H9 (cell line): ENCODE measurements around the gene GTPBP4. TPM values are rescaled to one million over a fixed set of nuclear protein-coding genes. Genes with fewer than 3 reads are reported as not detected.

Experiments used
- DNase-seq: peaks from one replicate; pipeline ENCODE4 v3.0.0-alpha.2; 2017
- H2AFZ ChIP-seq: one replicate; pipeline ENCODE4 v1.6.1; 2013; ENCODE audit warnings: mild to moderate bottlenecking, low read length, control low read depth, moderate library complexity
- H2AK5ac ChIP-seq: 2 replicates; pipeline ENCODE4 v1.6.1; 2013; ENCODE audit warnings: low read length, control low read depth, mixed read lengths; ENCODE audit not compliant: insufficient read length
- H2BK120ac ChIP-seq: one replicate; pipeline ENCODE4 v1.6.1; 2013; ENCODE audit warnings: low read depth, mild to moderate bottlenecking, low read length, control low read depth, inconsistent platforms; ENCODE audit not compliant: poor library complexity, severe bottlenecking
- H2BK12ac ChIP-seq: 2 replicates; pipeline ENCODE4 v1.6.1; 2013; ENCODE audit warnings: low read length, control low read depth, mixed read lengths, low read depth; ENCODE audit not compliant: insufficient read length
- H2BK15ac ChIP-seq: 2 replicates; pipeline ENCODE4 v1.6.1; 2013; ENCODE audit warnings: low read depth, low read length, control low read depth
- H2BK20ac ChIP-seq: one replicate; pipeline ENCODE4 v1.6.1; 2013; ENCODE audit warnings: low read depth, mild to moderate bottlenecking, low read length, control low read depth, inconsistent platforms; ENCODE audit not compliant: poor library complexity, severe bottlenecking
- H2BK5ac ChIP-seq: 2 replicates; pipeline ENCODE4 v1.6.1; 2013; ENCODE audit warnings: low read length, control low read depth, mixed read lengths; ENCODE audit not compliant: insufficient read length
- H3K14ac ChIP-seq: 2 replicates; pipeline ENCODE4 v1.6.1; 2013; ENCODE audit warnings: low read length, control low read depth; ENCODE audit not compliant: insufficient read depth
- H3K18ac ChIP-seq: 2 replicates; pipeline ENCODE4 v1.6.1; 2013; ENCODE audit warnings: low read depth, mild to moderate bottlenecking, mixed read lengths, low read length, control low read depth; ENCODE audit not compliant: insufficient read length
- H3K23ac ChIP-seq: 2 replicates; pipeline ENCODE4 v1.6.1; 2013; ENCODE audit warnings: low read length, control low read depth, mixed read lengths, low read depth; ENCODE audit not compliant: insufficient read length
- H3K23me2 ChIP-seq: 2 replicates; pipeline ENCODE4 v1.6.1; 2013; ENCODE audit warnings: low read depth, mild to moderate bottlenecking, mixed read lengths, low read length, control low read depth; ENCODE audit not compliant: insufficient read length, poor library complexity, severe bottlenecking
- H3K27ac ChIP-seq: 2 replicates; pipeline ENCODE4 v1.5.1; 2013; ENCODE audit warnings: low read length, control low read depth, mixed read lengths, low read depth; ENCODE audit not compliant: insufficient read length
- H3K27me3 ChIP-seq: 2 replicates; pipeline ENCODE4 v1.6.1; 2013; ENCODE audit warnings: low read length, control low read depth, inconsistent platforms; ENCODE audit not compliant: insufficient read depth
- H3K4ac ChIP-seq: 2 replicates; pipeline ENCODE4 v1.6.1; 2013; ENCODE audit warnings: low read depth, mild to moderate bottlenecking, control low read depth, inconsistent platforms, low read length, moderate library complexity
- H3K4me1 ChIP-seq: 2 replicates; pipeline ENCODE4 v1.6.1; 2013; ENCODE audit warnings: low read length, control low read depth, inconsistent platforms; ENCODE audit not compliant: insufficient read depth
- H3K4me2 ChIP-seq: 2 replicates; pipeline ENCODE4 v1.6.1; 2013; ENCODE audit warnings: low read length, control low read depth, mixed read lengths; ENCODE audit not compliant: insufficient read length, insufficient read depth
- H3K56ac ChIP-seq: 2 replicates; pipeline ENCODE4 v1.6.1; 2013; ENCODE audit warnings: low read depth, mild to moderate bottlenecking, mixed read lengths, low read length, control low read depth; ENCODE audit not compliant: insufficient read length
- H3K79me1 ChIP-seq: 2 replicates; pipeline ENCODE4 v1.6.1; 2013; ENCODE audit warnings: low read depth, mild to moderate bottlenecking, moderate library complexity, low read length, control low read depth, inconsistent platforms; ENCODE audit not compliant: insufficient read depth, poor library complexity, severe bottlenecking
- H3K79me2 ChIP-seq: 2 replicates; pipeline ENCODE4 v1.6.1; 2013; ENCODE audit warnings: low read length, control low read depth, inconsistent platforms; ENCODE audit not compliant: insufficient read depth
- H3K9ac ChIP-seq: 2 replicates; pipeline ENCODE4 v1.6.1; 2013; ENCODE audit warnings: low read length, control low read depth, mixed read lengths; ENCODE audit not compliant: insufficient read length; ENCODE audit errors: extremely low read depth
- H3K9me3 ChIP-seq: one replicate; pipeline ENCODE4 v1.6.1; 2013; ENCODE audit warnings: low read depth, low read length, inconsistent platforms; ENCODE audit not compliant: control insufficient read depth
- H3T11ph ChIP-seq: one replicate; pipeline ENCODE4 v1.6.1; 2013; ENCODE audit warnings: mild to moderate bottlenecking, low read length, control low read depth, inconsistent platforms
- H4K20me1 ChIP-seq: one replicate; pipeline ENCODE4 v1.6.1; 2013; ENCODE audit not compliant: control insufficient read depth, insufficient read length, insufficient read depth
- H4K5ac ChIP-seq: 2 replicates; pipeline ENCODE4 v1.6.1; 2013; ENCODE audit warnings: low read depth, mild to moderate bottlenecking, mixed read lengths, low read length, control low read depth; ENCODE audit not compliant: insufficient read length
- H4K8ac ChIP-seq: replicated peaks from 2 replicates; pipeline ENCODE4 v1.6.1; 2013; ENCODE audit warnings: low read length, control low read depth, mixed read lengths, low read depth; ENCODE audit not compliant: insufficient read length
- H4K91ac ChIP-seq: 2 replicates; pipeline ENCODE4 v1.6.1; 2013; ENCODE audit warnings: low read depth, mild to moderate bottlenecking, moderate library complexity, mixed read lengths, low read length, control low read depth; ENCODE audit not compliant: insufficient read length
- H3K27ac Mint-ChIP-seq, 3 experiments: 2 replicates in 2 of 3; 3 replicates in 1 of 3; pipeline ENCODE4 v1.8.0; 2020 to 2021; ENCODE audit warnings: mixed read lengths in 3 of 3, mild to moderate bottlenecking in 1 of 3, moderate library complexity in 1 of 3
- H3K27me3 Mint-ChIP-seq: 2 replicates; pipeline ENCODE4 v1.8.0; 2021; ENCODE audit warnings: low read depth, mild to moderate bottlenecking, moderate library complexity, mixed read lengths
- H3K36me3 Mint-ChIP-seq, 3 experiments: 2 replicates in 2 of 3; 3 replicates in 1 of 3; pipeline ENCODE4 v1.8.0; 2020 to 2021; ENCODE audit warnings: low read depth in 3 of 3, mixed read lengths in 3 of 3; ENCODE audit not compliant: insufficient read depth in 1 of 3
- H3K4me1 Mint-ChIP-seq, 2 experiments: 2 replicates each; pipeline ENCODE4 v1.8.0; 2020; ENCODE audit warnings: mixed read lengths in 2 of 2
- H3K4me3 Mint-ChIP-seq, 2 experiments: 2 replicates in 1 of 2; 3 replicates in 1 of 2; pipeline ENCODE4 v1.8.0; 2020 to 2021; ENCODE audit warnings: mild to moderate bottlenecking in 2 of 2, mixed read lengths in 2 of 2, moderate library complexity in 1 of 2
- H3K9me3 Mint-ChIP-seq, 2 experiments: 2 replicates in 1 of 2; 3 replicates in 1 of 2; pipeline ENCODE4 v1.8.0; 2020; ENCODE audit warnings: mild to moderate bottlenecking in 2 of 2, mixed read lengths in 2 of 2, moderate library complexity in 1 of 2
- WGBS: extraction: QIAGEN DNeasy Blood & Tissue Kit; methylation state at CpG from one replicate; pipeline ENCODE4 v1.1.7; 2013; ENCODE audit warnings: missing lambda C conversion rate, low lambda C conversion rate, mixed read lengths; ENCODE audit not compliant: insufficient read length; ENCODE audit errors: extremely low coverage; 5-methylcytosine and 5-hydroxymethylcytosine counted together
- total RNA-seq: library from RNA; stranded (reverse); gene quantifications from 2 replicates; pipeline ENCODE4 v1.2.1, GENCODE V29; 2021
- TF ChIP-seq, protein P1 (sequence below): fragments of 200-600 bp; sonication (generic); conservative IDR thresholded peaks from 3 replicates; pipeline ENCODE4 v1.8.0; 2021; ENCODE audit warnings: antibody characterized with exemption, mild to moderate bottlenecking

Gene GTPBP4
- total RNA-seq, 1 experiment from 2014 or later = 134 TPM

DNA sequence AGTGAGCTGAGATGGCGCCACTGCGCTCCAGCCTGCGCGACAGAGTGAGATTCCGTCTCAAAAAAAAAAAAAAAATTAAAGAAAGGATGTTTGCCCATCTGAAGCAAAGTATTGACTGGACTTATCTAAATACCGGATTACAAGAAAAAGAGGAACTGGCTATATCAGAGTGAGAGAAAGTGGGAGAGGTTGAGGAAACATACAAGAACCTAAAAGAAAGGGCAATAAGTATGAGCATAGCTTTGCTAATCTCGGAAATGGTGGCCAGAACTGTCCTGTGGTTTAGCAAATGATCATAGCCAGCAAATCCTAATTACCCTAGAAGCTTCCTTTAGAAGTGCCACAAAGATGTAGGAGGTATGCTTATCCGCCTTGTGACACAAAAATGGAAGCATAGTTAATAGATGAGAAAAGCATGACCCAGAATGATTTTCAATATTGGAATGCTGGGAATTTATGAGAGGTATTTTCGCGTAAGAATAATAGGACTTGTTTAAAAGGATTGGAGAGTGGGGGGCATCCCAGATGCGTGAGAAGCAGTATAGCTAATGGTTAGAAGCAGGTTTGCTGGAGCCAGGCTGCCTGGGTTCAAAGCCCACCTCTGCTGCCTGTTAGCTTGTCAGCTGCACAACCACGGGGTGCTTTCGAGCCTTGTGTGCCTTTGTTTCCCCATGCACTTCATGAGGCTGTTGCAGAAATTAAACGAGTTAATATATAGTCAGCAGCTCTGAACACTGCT is 1.2 kb upstream of the GTPBP4 start:
- Histone ChIP-seq H3K9ac (peak overlapping the region; percentile 78), H3K4me1 (no peaks in the 10 kb centered on the region; the same call in 1 of the 2 replicates), H4K5ac (no peak overlapping the region), H3K4me2 (peak overlapping the region; percentile 83), H3K27me3 (no peaks in the 10 kb centered on the region), H3K18ac (no peak overlapping the region), H2BK12ac (no peak overlapping the region), H3K9me3 (no peaks in the 10 kb centered on the region), H3K4ac (no peak overlapping the region), H4K8ac (no peak overlapping the region), H3K27ac (no peak overlapping the region), H2BK20ac (no peak overlapping the region), H2BK15ac (no peak overlapping the region), H3K79me1 (peaks cover 7% of the 10 kb centered on the region), H4K20me1 (peaks cover 2% of the 10 kb centered on the region), H2AFZ (no peak overlapping the region), H3K14ac (0 out of 2 replicates have a peak overlapping the region, but pooled peaks have one; percentile 60), H3K23ac (no peak overlapping the region), H2AK5ac (no peak overlapping the region), H3K23me2 (peaks cover 10% of the 10 kb centered on the region), H3K56ac (no peak overlapping the region), H2BK5ac (no peak overlapping the region), H4K91ac (no peak overlapping the region), H3K79me2 (peaks cover 26% of the 10 kb centered on the region; the same call in 1 of the 2 replicates), H3T11ph (no peak overlapping the region), H2BK120ac (no peak overlapping the region)
- TF ChIP-seq, protein P1, sequence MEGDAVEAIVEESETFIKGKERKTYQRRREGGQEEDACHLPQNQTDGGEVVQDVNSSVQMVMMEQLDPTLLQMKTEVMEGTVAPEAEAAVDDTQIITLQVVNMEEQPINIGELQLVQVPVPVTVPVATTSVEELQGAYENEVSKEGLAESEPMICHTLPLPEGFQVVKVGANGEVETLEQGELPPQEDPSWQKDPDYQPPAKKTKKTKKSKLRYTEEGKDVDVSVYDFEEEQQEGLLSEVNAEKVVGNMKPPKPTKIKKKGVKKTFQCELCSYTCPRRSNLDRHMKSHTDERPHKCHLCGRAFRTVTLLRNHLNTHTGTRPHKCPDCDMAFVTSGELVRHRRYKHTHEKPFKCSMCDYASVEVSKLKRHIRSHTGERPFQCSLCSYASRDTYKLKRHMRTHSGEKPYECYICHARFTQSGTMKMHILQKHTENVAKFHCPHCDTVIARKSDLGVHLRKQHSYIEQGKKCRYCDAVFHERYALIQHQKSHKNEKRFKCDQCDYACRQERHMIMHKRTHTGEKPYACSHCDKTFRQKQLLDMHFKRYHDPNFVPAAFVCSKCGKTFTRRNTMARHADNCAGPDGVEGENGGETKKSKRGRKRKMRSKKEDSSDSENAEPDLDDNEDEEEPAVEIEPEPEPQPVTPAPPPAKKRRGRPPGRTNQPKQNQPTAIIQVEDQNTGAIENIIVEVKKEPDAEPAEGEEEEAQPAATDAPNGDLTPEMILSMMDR = no peak
- WGBS = 100% methylated on average over 2 of the region's 14 CpGs
- H3K36me3 Mint-ChIP-seq = peaks cover 21 to 26% (median 23%) of the 10 kb centered on the region in 3 experiments
- no peak overlapping the region; a peak in 2 of 7 replicates for H3K27ac Mint-ChIP-seq
- no peaks in the 10 kb centered on the region for H3K27me3 Mint-ChIP-seq
- DNase-seq = no peak
- peaks cover 12 to 20% of the 10 kb centered on the region in 2 experiments for H3K4me1 Mint-ChIP-seq
- H3K4me3 Mint-ChIP-seq = peak overlapping the region; percentile 95 to 98
- H3K9me3 Mint-ChIP-seq = peaks cover 3% of the 10 kb centered on the region in 2 experiments; a peak in 4 of 5 replicates
